DOHH2 (cell line): ENCODE data around the gene PNMA6A.

Experiments
- H3F3A ChIP-seq: fragments of 200-600 bp; sonication (generic), shearing (Covaris generic); 2 replicates; pipeline ENCODE4 v1.6.0; 2016; ENCODE audit warnings: antibody characterized with exemption, mild to moderate bottlenecking; ENCODE audit not compliant: control insufficient read depth, insufficient read depth
- H3K27ac ChIP-seq: fragments of 200-600 bp; sonication (generic); 2 replicates; pipeline ENCODE4 v1.5.1; 2014; ENCODE audit warnings: low read depth, mild to moderate bottlenecking, low read length, moderate library complexity
- H3K27me3 ChIP-seq: fragments of 200-600 bp; sonication (generic); 2 replicates; pipeline ENCODE4 v1.6.1; 2014; ENCODE audit warnings: mild to moderate bottlenecking, low read length, mixed read lengths; ENCODE audit not compliant: control insufficient read depth
- H3K36me3 ChIP-seq: fragments of 200-600 bp; sonication (generic); 2 replicates; pipeline ENCODE4 v1.6.1; 2014; ENCODE audit warnings: mild to moderate bottlenecking, low read length, moderate library complexity, mixed read lengths; ENCODE audit not compliant: control insufficient read depth
- H3K4me1 ChIP-seq: fragments of 200-600 bp; sonication (generic); 2 replicates; pipeline ENCODE4 v1.6.1; 2014; ENCODE audit warnings: mild to moderate bottlenecking, low read length, mixed read lengths; ENCODE audit not compliant: control insufficient read depth
- H3K4me2 ChIP-seq: fragments of 200-600 bp; sonication (generic); 2 replicates; pipeline ENCODE4 v1.6.0; 2014; ENCODE audit warnings: mild to moderate bottlenecking, low read length, moderate library complexity
- H3K4me3 ChIP-seq: fragments of 200-600 bp; sonication (generic); 2 replicates; pipeline ENCODE4 v1.5.1; 2014; ENCODE audit warnings: mild to moderate bottlenecking, low read length, mixed read lengths
- H3K79me2 ChIP-seq: fragments of 200-600 bp; sonication (generic); 2 replicates; pipeline ENCODE4 v1.6.1; 2014; ENCODE audit warnings: mild to moderate bottlenecking, low read length, mixed read lengths; ENCODE audit not compliant: control insufficient read depth
- H3K9me2 ChIP-seq: fragments of 200-600 bp; sonication (generic); replicated peaks from 2 replicates; pipeline ENCODE4 v1.6.1; 2014; ENCODE audit warnings: mild to moderate bottlenecking, low read length, mixed read lengths; ENCODE audit not compliant: control insufficient read depth
- H3K9me3 ChIP-seq: fragments of 200-600 bp; sonication (generic); 2 replicates; pipeline ENCODE4 v1.6.1; 2014; ENCODE audit warnings: antibody characterized with exemption, low read length, mixed read lengths; ENCODE audit not compliant: control insufficient read depth, insufficient read depth
- H4K20me1 ChIP-seq: fragments of 200-600 bp; sonication (generic); 2 replicates; pipeline ENCODE4 v1.6.0; 2014; ENCODE audit warnings: low read depth, mild to moderate bottlenecking, antibody characterized with exemption, low read length, moderate library complexity; ENCODE audit not compliant: control insufficient read depth, insufficient read depth
- CTCF ChIP-seq: fragments of 200-600 bp; sonication (generic); IDR thresholded peaks from one replicate; pipeline ENCODE4 v1.5.1; 2014; ENCODE audit warnings: antibody characterized with exemption, mild to moderate bottlenecking, low read depth, low read length; ENCODE audit not compliant: poor library complexity, severe bottlenecking
- EZH2phosphoT487 ChIP-seq: fragments of 200-600 bp; sonication (generic); IDR thresholded peaks from 2 replicates; pipeline ENCODE4 v1.6.1; 2017; ENCODE audit warnings: borderline replicate concordance, mild to moderate bottlenecking, antibody characterized with exemption, low read length, moderate library complexity, mixed read lengths

The PNMA6A gene

GRCh38 chrX:153030801-153031200 is 41.5 kb upstream of the PNMA6A start:
- no peaks in the 10 kb centered on the region for H3K9me3 ChIP-seq
- no peaks in the 10 kb centered on the region for H3K27me3 ChIP-seq
- no peaks in the 10 kb centered on the region for H3F3A ChIP-seq
- no peak overlapping the region for H3K4me2 ChIP-seq
- no peak overlapping the region for H3K4me3 ChIP-seq
- no peaks in the 10 kb centered on the region for H3K79me2 ChIP-seq
- H3K36me3 ChIP-seq = no peaks in the 10 kb centered on the region
- no peak overlapping the region for H3K27ac ChIP-seq
- no peak for TF ChIP-seq EZH2phosphoT487
- TF ChIP-seq CTCF = no peak
- H4K20me1 ChIP-seq = no peaks in the 10 kb centered on the region
- H3K9me2 ChIP-seq = no peaks in the 10 kb centered on the region
- peaks cover 6% of the 10 kb centered on the region for H3K4me1 ChIP-seq

DNA sequence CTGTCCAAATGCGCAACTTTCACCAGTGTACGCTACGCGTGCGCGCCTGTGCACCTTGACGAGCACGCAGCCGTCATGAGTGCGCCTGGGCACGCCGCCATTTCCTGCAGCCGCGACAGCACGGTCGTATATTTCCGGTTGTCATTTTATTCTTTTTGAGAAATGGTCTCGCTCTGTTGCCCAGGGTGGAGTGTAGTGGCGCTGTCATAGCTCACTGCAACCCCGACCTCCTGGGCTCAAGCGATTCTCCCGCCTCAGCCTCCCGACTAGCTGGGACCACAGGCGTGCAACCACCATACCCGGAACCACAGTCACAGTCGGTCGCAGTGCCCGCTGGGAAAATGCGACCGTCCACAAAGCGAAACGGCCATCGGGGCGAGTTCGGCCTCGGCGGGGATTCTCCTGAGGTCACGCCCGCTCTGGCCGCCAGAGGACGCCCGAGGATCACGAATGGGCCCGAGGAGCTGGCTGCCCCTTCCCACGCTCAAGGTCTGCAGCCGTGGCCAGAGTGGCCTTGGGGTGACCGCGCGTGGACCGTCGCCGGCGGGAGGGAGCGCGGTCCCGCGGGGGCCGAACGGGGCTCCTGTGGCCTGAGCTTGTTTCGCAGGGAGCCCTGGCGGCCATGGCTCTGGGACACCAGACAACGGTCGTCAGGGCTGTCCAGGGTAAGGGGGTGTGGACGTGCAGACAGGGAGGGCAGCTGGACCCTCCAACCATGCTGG is 39.7 kb upstream of the PNMA6A start:
- Histone ChIP-seq H3K9me3 (no peaks in the 10 kb centered on the region), H3K27ac (no peak overlapping the region), H3K4me2 (peak overlapping the region; percentile 62), H3K79me2 (no peaks in the 10 kb centered on the region), H3K9me2 (no peaks in the 10 kb centered on the region), H3K4me3 (peak overlapping the region; percentile 66), H3K27me3 (no peaks in the 10 kb centered on the region), H3F3A (no peaks in the 10 kb centered on the region), H3K36me3 (no peaks in the 10 kb centered on the region), H3K4me1 (peaks cover 6% of the 10 kb centered on the region), H4K20me1 (no peaks in the 10 kb centered on the region)
- no peak for TF ChIP-seq EZH2phosphoT487
- TF ChIP-seq CTCF = peak; percentile 72

DNA sequence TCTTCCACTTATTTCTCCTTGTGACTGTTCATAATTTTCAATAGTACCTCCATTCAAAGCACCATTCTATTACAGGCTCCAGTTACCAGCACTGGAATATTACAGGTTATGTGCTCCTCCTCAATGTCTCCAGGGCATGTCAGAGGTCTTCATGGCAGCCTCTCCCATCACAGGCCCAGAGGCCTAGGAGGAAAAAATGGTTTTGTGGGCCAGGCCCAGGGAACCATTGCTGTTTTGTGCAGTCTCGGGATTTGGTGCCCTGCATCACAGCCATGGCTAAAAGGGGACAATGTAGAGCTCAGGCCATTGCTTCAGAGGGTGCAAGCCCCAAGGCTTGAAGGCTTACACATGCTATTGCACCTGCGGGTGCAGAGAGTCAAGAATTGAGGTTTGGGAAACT is 23.2 kb upstream of the PNMA6A start:
- Histone ChIP-seq H3K9me3 (no peaks in the 10 kb centered on the region; the same call in 1 of the 2 replicates), H3K4me2 (no peak overlapping the region), H4K20me1 (no peaks in the 10 kb centered on the region), H3K4me3 (no peak overlapping the region), H3F3A (no peaks in the 10 kb centered on the region), H3K79me2 (no peaks in the 10 kb centered on the region), H3K27me3 (no peaks in the 10 kb centered on the region), H3K27ac (no peak overlapping the region), H3K36me3 (no peaks in the 10 kb centered on the region), H3K9me2 (no peaks in the 10 kb centered on the region), H3K4me1 (no peaks in the 10 kb centered on the region)
- TF ChIP-seq EZH2phosphoT487 = no peak
- no peak for TF ChIP-seq CTCF
